ENCODE data around the gene DVL2. TPM values are rescaled to one million over a fixed set of nuclear protein-coding genes. Genes with fewer than 3 reads are reported as not detected.

DVL2 gene
- 37.3 and 41.1 TPM in 2 replicates for total RNA-seq

GRCh38 chr17:7234083-7234951, at the start of gene DVL2:
Gene DVL2, minus strand, starts transcription at chr17:7234517. Its CDS starts 255 bp downstream, at chr17:7234262.

GRCh38 chr17:7281074-7281952, 47.0 kb upstream of the DVL2 start, which contains the start of gene SLC2A4:
Gene SLC2A4, plus strand, starts transcription at chr17:7281718. Its CDS starts 217 bp downstream, at chr17:7281935.

GRCh38 chr17:7262192-7262934, 28.0 kb upstream of the DVL2 start, which contains the start of gene CLDN7:
Gene CLDN7, minus strand, starts transcription at chr17:7262478. Its CDS starts 435 bp downstream, at chr17:7262043.

GRCh38 chr17:7252176-7253043, 18.1 kb upstream of the DVL2 start, which contains the start of gene ELP5:
Gene ELP5, plus strand, starts transcription at chr17:7252215. Its CDS starts 336 bp downstream, at chr17:7252551.

GRCh38 chr17:7251661-7252175, 17.4 kb upstream of the DVL2 start, which contains the start of gene CTDNEP1:
Gene CTDNEP1, minus strand, starts transcription at chr17:7251734. Its CDS starts 438 bp downstream, at chr17:7251296.

GRCh38 chr17:7241783-7242716, 7.7 kb upstream of the DVL2 start, which contains the start of gene GABARAP:
Gene GABARAP, minus strand, starts transcription at chr17:7242449. Its CDS starts 119 bp downstream, at chr17:7242330.

GRCh38 chr17:7239091-7240027, 5.0 kb upstream of the DVL2 start, which contains the start of gene PHF23:
Gene PHF23, minus strand, starts transcription at chr17:7239457. Its CDS starts 178 bp downstream, at chr17:7239279.

GRCh38 chr17:7219812-7220592, 14.3 kb downstream of the DVL2 start, which contains the start of the genes ACADVL and DLG4:
Gene ACADVL, plus strand, starts transcription at chr17:7219938. Its CDS starts 47 bp downstream, at chr17:7219985.
Gene DLG4, minus strand, starts transcription at chr17:7219836.

GRCh38 chr17:7179317-7180254, 54.7 kb downstream of the DVL2 start, which contains the start of gene ASGR1:
Gene ASGR1, minus strand, starts transcription at chr17:7179370. Its CDS starts 807 bp downstream, at chr17:7178563.

Other genes with a start within 250 kb of the DVL2 start
- gene ALOX12, start 238.5 kb downstream of the DVL2 start, total RNA-seq, result not detected in 2 replicates
- 39.8 and 43.5 TPM in 2 replicates for gene RNASEK, start 221.9 kb downstream of the DVL2 start, total RNA-seq
- 82.0 and 127 TPM in 2 replicates for gene BCL6B, start 211.5 kb downstream of the DVL2 start, total RNA-seq
- 0.54 and 1.4 TPM in 2 replicates for gene SLC16A13, start 198.5 kb downstream of the DVL2 start, total RNA-seq
- 0.09 and 0.38 TPM in 2 replicates for gene SLC16A11, start 190.4 kb downstream of the DVL2 start, total RNA-seq
- gene CLEC10A, start 154.3 kb downstream of the DVL2 start, total RNA-seq, result 0.19 and 0.54 TPM in 2 replicates
- not detected in 2 replicates for gene ASGR2, start 119.7 kb downstream of the DVL2 start, total RNA-seq
- gene ASGR1, start 55.1 kb downstream of the DVL2 start, total RNA-seq, result 9.2 TPM in 2 replicates
- 10.3 and 23.2 TPM in 2 replicates for gene DLG4, start 14.7 kb downstream of the DVL2 start, total RNA-seq
- gene ACADVL, start 14.6 kb downstream of the DVL2 start, total RNA-seq, result 192 and 322 TPM in 2 replicates
- gene PHF23, start 4.9 kb upstream of the DVL2 start, total RNA-seq, result 37.7 and 45.1 TPM in 2 replicates
- 92.4 and 120 TPM in 2 replicates for gene GABARAP, start 7.9 kb upstream of the DVL2 start, total RNA-seq
- 19.3 and 39.2 TPM in 2 replicates for gene CTDNEP1, start 17.2 kb upstream of the DVL2 start, total RNA-seq
- 30.2 and 31.5 TPM in 2 replicates for gene ELP5, start 17.7 kb upstream of the DVL2 start, total RNA-seq
- gene CLDN7, start 28.0 kb upstream of the DVL2 start, total RNA-seq, result 13.4 and 15.9 TPM in 2 replicates
- gene SLC2A4, start 47.2 kb upstream of the DVL2 start, total RNA-seq, result under 0.01 TPM in 2 replicates
- not detected in 2 replicates for gene YBX2, start 60.1 kb upstream of the DVL2 start, total RNA-seq
- gene EIF5A, start 73.1 kb upstream of the DVL2 start, total RNA-seq, result 734 and 935 TPM in 2 replicates
- gene GPS2, start 80.8 kb upstream of the DVL2 start, total RNA-seq, result 26.1 and 27.3 TPM in 2 replicates
- gene NEURL4, start 94.8 kb upstream of the DVL2 start, total RNA-seq, result 16.6 and 24.9 TPM in 2 replicates
- gene ACAP1, start 102.0 kb upstream of the DVL2 start, total RNA-seq, result 0.45 and 0.66 TPM in 2 replicates
- gene KCTD11, start 117.6 kb upstream of the DVL2 start, total RNA-seq, result 2.2 and 3.6 TPM in 2 replicates
- not detected in 2 replicates for gene TMEM95, start 120.6 kb upstream of the DVL2 start, total RNA-seq
- gene TNK1, start 146.6 kb upstream of the DVL2 start, total RNA-seq, result under 0.01 and 0.28 TPM in 2 replicates
- gene PLSCR3, start 160.0 kb upstream of the DVL2 start, total RNA-seq, result 16.8 and 23.6 TPM in 2 replicates
- gene TMEM256, start 169.6 kb upstream of the DVL2 start, total RNA-seq, result 86.7 and 102 TPM in 2 replicates
- gene NLGN2, start 173.3 kb upstream of the DVL2 start, total RNA-seq, result 2.9 and 5.1 TPM in 2 replicates
- gene SPEM1, start 185.8 kb upstream of the DVL2 start, total RNA-seq, result not detected in 2 replicates
- gene SPEM2, start 191.1 kb upstream of the DVL2 start, total RNA-seq, result not detected in 2 replicates
- not detected in 2 replicates for gene SPEM3, start 194.3 kb upstream of the DVL2 start, total RNA-seq
- 5.2 and 6.0 TPM in 2 replicates for gene TMEM102, start 200.9 kb upstream of the DVL2 start, total RNA-seq
- 0.09 and 0.94 TPM in 2 replicates for gene FGF11, start 205.0 kb upstream of the DVL2 start, total RNA-seq
- gene CHRNB1, start 210.5 kb upstream of the DVL2 start, total RNA-seq, result 4.4 and 6.6 TPM in 2 replicates
- gene ZBTB4, start 245.1 kb upstream of the DVL2 start, total RNA-seq, result 8.2 and 13.7 TPM in 2 replicates
- gene SLC35G6, start 246.9 kb upstream of the DVL2 start, total RNA-seq, result not detected in 2 replicates
- 79.3 and 81.6 TPM in 2 replicates for gene POLR2A, start 249.8 kb upstream of the DVL2 start, total RNA-seq